ENCODE data around the gene SLC26A1.
A peak's percentile ranks its signal among the peaks of the same experiment; 100 is the strongest.
"Not testable (repeated sequence)": the region's sequence is repeated elsewhere in the genome, so short reads cannot be mapped to it uniquely, and the experiment has no call there.

The SLC26A1 gene

GRCh38 chr4:982814-983213, 10.4 kb downstream of the SLC26A1 start:
- no peak for DNase-seq

GRCh38 chr4:982291-982690, 10.9 kb downstream of the SLC26A1 start:
- no peak for DNase-seq

GRCh38 chr4:978957-979701, 14.1 kb downstream of the SLC26A1 start:
- DNase-seq = no peak

- DNase-seq = not testable (repeated sequence)
Measured at GRCh38 chr4:976016-976415, 17.2 kb downstream of the SLC26A1 start.

GRCh38 chr4:974668-975067, 18.5 kb downstream of the SLC26A1 start:
- DNase-seq = no peak

GRCh38 chr4:973431-974397, 19.5 kb downstream of the SLC26A1 start, which contains the start of gene DGKQ:
Gene DGKQ (minus strand): TSS chr4:973569. CDS start chr4:973482, 87 bp downstream.
- peak; percentile 79 to 90 (median 84) for DNase-seq

- DNase-seq = peak in 2 of 4 experiments; percentile 37 to 55
Measured at GRCh38 chr4:972651-973424, 20.4 kb downstream of the SLC26A1 start.

GRCh38 chr4:971666-972500, 21.3 kb downstream of the SLC26A1 start:
- no peak for DNase-seq

GRCh38 chr4:970854-971520, 22.2 kb downstream of the SLC26A1 start:
- DNase-seq = no peak

- DNase-seq = no peak
Measured at GRCh38 chr4:970046-970745, 23.0 kb downstream of the SLC26A1 start.

- no peak for DNase-seq
Measured at GRCh38 chr4:968621-969394, 24.4 kb downstream of the SLC26A1 start.

- no peak for DNase-seq
Measured at GRCh38 chr4:968221-968620, 25.0 kb downstream of the SLC26A1 start.

- DNase-seq = no peak
Measured at GRCh38 chr4:967113-968104, 25.8 kb downstream of the SLC26A1 start.

GRCh38 chr4:966266-967112, 26.7 kb downstream of the SLC26A1 start:
- DNase-seq = no peak

GRCh38 chr4:965766-966134, 27.5 kb downstream of the SLC26A1 start:
- no peak for DNase-seq

GRCh38 chr4:965048-965765, 28.0 kb downstream of the SLC26A1 start:
- DNase-seq = no peak

Data from activated naive CD4-positive, alpha-beta T cell (primary cell).